ENCODE results near the gene C15orf40. TPM values are rescaled to one million over a fixed set of nuclear protein-coding genes. Genes with fewer than 3 reads are reported as not detected.

Gene C15orf40
- polyA plus RNA-seq, 2 of the 4 experiments (the other 2 are of a cell fraction): 48.0 to 55.0 TPM

DNA sequence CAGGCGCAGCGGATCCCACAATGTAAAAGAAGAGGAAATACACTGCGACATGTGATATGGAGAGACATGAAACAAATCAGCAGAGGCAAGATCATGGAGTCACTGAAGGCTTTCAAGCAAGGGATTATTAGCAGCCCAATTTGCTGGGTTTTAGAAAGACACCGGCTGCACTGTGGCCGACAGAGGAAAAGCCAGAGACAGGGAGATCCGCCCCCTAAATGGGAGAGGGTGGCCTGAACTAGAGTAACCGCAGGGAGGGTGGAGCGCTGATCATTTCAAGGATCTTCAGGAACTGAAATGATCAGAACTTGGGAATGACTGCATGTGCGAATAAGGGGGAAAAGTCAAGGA lies 612 bp upstream of the C15orf40 start:
- peak overlapping the region; percentile 72 for H3K4me3 ChIP-seq
- CTCF ChIA-PET: interaction anchor here (0.7 to 5.4 kb wide), 30 partner anchors 9 to 632 kb away, joined by 3 to 60 read pairs (median 6); partner anchors contain the start of genes BTBD1, RAMAC and RPS17
- POLR2A ChIA-PET: interaction anchor here (0.6 to 2.6 kb wide), 10 partner anchors 10 to 471 kb away, joined by 3 to 16 read pairs (median 4); partner anchors contain the start of genes BTBD1, RAMAC and RPS17

DNA sequence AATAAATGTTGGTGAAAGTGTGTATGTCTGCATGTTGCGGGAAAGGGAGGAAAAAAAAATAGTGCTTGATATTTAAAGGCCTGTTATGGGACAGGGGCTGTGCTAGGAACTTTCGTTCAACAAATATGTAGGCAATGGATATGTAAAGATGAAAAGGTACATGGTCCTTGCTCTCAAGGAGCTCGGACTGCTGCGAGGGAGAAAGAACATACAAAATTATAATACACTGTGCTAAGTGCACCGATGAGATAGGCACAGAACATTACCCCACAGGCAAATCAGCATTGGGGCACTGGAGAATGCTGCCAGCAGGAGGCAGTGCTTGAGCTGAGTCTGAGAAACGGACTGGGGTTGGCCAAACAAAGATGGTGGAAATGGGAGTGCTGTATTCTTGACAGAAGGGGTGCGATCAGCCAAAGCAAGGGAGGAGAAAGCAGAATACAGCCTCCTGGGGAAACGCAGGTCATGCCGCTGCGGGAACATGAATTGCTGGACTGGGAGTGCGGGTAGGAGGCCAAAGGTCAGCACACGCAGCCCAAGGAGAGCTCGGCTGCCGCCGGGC lies 649 bp downstream of the C15orf40 start:
- peak; percentile 87 to 88 for ATAC-seq
- peak overlapping the region; percentile 86 for H3K4me2 ChIP-seq
- 4% methylated on average over 15 of the region's 15 CpGs for WGBS (ENCODE audit: missing lambda C conversion rate)
- DNase-seq (ENCODE audit: low read depth in 1 of 2, low spot score in 1 of 2): peak; percentile 88 to 94
- POLR2A ChIA-PET: interaction anchor here (0.6 to 2.6 kb wide), 7 partner anchors 9 to 470 kb away, joined by 3 to 16 read pairs (median 9); partner anchors contain the start of genes BTBD1, RAMAC and RPS17
- H3K9me3 ChIP-seq: no peaks in the 10 kb centered on the region
- peaks cover 26% of the 10 kb centered on the region for H3K4me1 ChIP-seq
- peak; percentile 77 for FAIRE-seq
- peak overlapping the region; percentile 78 to 92 for H3K27ac ChIP-seq
- peak overlapping the region; percentile 72 for H3K4me3 ChIP-seq
- CTCF ChIA-PET: interaction anchor here (0.6 to 5.4 kb wide), 43 partner anchors 7 to 476 kb away, joined by 3 to 60 read pairs (median 5); partner anchors contain the start of genes BTBD1, RPS17 and SH3GL3
- TF ChIP-seq NFE2L2 (conservative IDR thresholded peaks at IDR 0.05; ENCODE audit: low read length): 0 out of 2 replicates have a peak, but pooled peaks have one; percentile 2
- TF ChIP-seq RAD21 (conservative IDR thresholded peaks at IDR 0.05 in 1 of 2, IDR thresholded peaks at IDR 0.05 in 1 of 2): peak; percentile 55 to 72
- TF ChIP-seq JUNB (IDR thresholded peaks at IDR 0.05): no peak
- no peak for TF ChIP-seq EHF (CRISPR knock-in tag; IDR thresholded peaks at IDR 0.05)
- TF ChIP-seq JUN (IDR thresholded peaks at IDR 0.05): no peak
- 0 out of 2 replicates have a peak, but pooled peaks have one; percentile 17 for TF ChIP-seq TP53 (CRISPR knock-in tag; IDR thresholded peaks at IDR 0.05)
- peak; percentile 63 for TF ChIP-seq SMC3 (IDR thresholded peaks at IDR 0.05)
- peak; percentile 80; the same call in 1 of the 2 replicates for TF ChIP-seq EHMT2 (IDR thresholded peaks at IDR 0.05; ENCODE audit: low read depth)
- no peak for TF ChIP-seq MAZ (IDR thresholded peaks at IDR 0.05; ENCODE audit: borderline replicate concordance, low read depth, low read length)
- TF ChIP-seq HOXB5 (CRISPR knock-in tag; IDR thresholded peaks at IDR 0.05): 0 out of 2 replicates have a peak, but pooled peaks have one; percentile 24
- TF ChIP-seq, protein P1, sequence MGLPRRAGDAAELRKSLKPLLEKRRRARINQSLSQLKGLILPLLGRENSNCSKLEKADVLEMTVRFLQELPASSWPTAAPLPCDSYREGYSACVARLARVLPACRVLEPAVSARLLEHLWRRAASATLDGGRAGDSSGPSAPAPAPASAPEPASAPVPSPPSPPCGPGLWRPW (IDR thresholded peaks at IDR 0.05): no peak
- no peak for TF ChIP-seq RNF2 (IDR thresholded peaks at IDR 0.05; ENCODE audit: borderline replicate concordance, low read depth)
- peak; percentile 70; the same call in 1 of the 2 replicates for TF ChIP-seq KDM5A (IDR thresholded peaks at IDR 0.05)

More for the DNA sequence above, 612 bp upstream of the C15orf40 start:
- Histone ChIP-seq H3K4me2 (peak overlapping the region; percentile 94), H3K27ac (peak overlapping the region; percentile 78 to 92), H3K9me3 (no peaks in the 10 kb centered on the region), H3K4me1 (peaks cover 26% of the 10 kb centered on the region)
- 80% methylated on average over 9 of the region's 9 CpGs for WGBS (ENCODE audit: missing lambda C conversion rate)
- TF ChIP-seq RAD21 (conservative IDR thresholded peaks at IDR 0.05 in 1 of 2, IDR thresholded peaks at IDR 0.05 in 1 of 2) (no peak), HOXB13 (CRISPR knock-in tag; IDR thresholded peaks at IDR 0.05; ENCODE audit: low read depth) (no peak), FOSL2 (IDR thresholded peaks at IDR 0.05) (no peak), FOSL2 (CRISPR knock-in tag; IDR thresholded peaks at IDR 0.05) (no peak), ZSCAN20 (CRISPR knock-in tag; IDR thresholded peaks at IDR 0.05) (no peak), CHD4 (IDR thresholded peaks at IDR 0.05; ENCODE audit: borderline replicate concordance) (no peak), EHMT2 (IDR thresholded peaks at IDR 0.05; ENCODE audit: low read depth) (no peak), HDAC2 (IDR thresholded peaks at IDR 0.05) (no peak), FOXS1 (CRISPR knock-in tag; IDR thresholded peaks at IDR 0.05) (no peak), BHLHE40 (IDR thresholded peaks at IDR 0.05; ENCODE audit: low read depth, low read length) (no peak), FOSB (CRISPR knock-in tag; IDR thresholded peaks at IDR 0.05) (no peak), MYC (IDR thresholded peaks at IDR 0.05; ENCODE audit: borderline replicate concordance, low read length) (no peak), RARB (CRISPR knock-in tag; IDR thresholded peaks at IDR 0.05) (no peak), EP300 (IDR thresholded peaks at IDR 0.05) (no peak), MAZ (IDR thresholded peaks at IDR 0.05; ENCODE audit: borderline replicate concordance, low read depth, low read length) (no peak), SMC3 (IDR thresholded peaks at IDR 0.05) (no peak)
- TF ChIP-seq, protein P2, sequence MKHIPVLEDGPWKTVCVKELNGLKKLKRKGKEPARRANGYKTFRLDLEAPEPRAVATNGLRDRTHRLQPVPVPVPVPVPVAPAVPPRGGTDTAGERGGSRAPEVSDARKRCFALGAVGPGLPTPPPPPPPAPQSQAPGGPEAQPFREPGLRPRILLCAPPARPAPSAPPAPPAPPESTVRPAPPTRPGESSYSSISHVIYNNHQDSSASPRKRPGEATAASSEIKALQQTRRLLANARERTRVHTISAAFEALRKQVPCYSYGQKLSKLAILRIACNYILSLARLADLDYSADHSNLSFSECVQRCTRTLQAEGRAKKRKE (CRISPR knock-in tag; IDR thresholded peaks at IDR 0.05; ENCODE audit: low read depth): no peak
- TF ChIP-seq, protein P3, sequence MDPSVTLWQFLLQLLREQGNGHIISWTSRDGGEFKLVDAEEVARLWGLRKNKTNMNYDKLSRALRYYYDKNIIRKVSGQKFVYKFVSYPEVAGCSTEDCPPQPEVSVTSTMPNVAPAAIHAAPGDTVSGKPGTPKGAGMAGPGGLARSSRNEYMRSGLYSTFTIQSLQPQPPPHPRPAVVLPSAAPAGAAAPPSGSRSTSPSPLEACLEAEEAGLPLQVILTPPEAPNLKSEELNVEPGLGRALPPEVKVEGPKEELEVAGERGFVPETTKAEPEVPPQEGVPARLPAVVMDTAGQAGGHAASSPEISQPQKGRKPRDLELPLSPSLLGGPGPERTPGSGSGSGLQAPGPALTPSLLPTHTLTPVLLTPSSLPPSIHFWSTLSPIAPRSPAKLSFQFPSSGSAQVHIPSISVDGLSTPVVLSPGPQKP (IDR thresholded peaks at IDR 0.05; ENCODE audit: low read depth, low read length): no peak
- TF ChIP-seq, protein P4, sequence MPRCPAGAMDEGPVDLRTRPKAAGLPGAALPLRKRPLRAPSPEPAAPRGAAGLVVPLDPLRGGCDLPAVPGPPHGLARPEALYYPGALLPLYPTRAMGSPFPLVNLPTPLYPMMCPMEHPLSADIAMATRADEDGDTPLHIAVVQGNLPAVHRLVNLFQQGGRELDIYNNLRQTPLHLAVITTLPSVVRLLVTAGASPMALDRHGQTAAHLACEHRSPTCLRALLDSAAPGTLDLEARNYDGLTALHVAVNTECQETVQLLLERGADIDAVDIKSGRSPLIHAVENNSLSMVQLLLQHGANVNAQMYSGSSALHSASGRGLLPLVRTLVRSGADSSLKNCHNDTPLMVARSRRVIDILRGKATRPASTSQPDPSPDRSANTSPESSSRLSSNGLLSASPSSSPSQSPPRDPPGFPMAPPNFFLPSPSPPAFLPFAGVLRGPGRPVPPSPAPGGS (IDR thresholded peaks at IDR 0.05): no peak
- TF ChIP-seq, protein P5, sequence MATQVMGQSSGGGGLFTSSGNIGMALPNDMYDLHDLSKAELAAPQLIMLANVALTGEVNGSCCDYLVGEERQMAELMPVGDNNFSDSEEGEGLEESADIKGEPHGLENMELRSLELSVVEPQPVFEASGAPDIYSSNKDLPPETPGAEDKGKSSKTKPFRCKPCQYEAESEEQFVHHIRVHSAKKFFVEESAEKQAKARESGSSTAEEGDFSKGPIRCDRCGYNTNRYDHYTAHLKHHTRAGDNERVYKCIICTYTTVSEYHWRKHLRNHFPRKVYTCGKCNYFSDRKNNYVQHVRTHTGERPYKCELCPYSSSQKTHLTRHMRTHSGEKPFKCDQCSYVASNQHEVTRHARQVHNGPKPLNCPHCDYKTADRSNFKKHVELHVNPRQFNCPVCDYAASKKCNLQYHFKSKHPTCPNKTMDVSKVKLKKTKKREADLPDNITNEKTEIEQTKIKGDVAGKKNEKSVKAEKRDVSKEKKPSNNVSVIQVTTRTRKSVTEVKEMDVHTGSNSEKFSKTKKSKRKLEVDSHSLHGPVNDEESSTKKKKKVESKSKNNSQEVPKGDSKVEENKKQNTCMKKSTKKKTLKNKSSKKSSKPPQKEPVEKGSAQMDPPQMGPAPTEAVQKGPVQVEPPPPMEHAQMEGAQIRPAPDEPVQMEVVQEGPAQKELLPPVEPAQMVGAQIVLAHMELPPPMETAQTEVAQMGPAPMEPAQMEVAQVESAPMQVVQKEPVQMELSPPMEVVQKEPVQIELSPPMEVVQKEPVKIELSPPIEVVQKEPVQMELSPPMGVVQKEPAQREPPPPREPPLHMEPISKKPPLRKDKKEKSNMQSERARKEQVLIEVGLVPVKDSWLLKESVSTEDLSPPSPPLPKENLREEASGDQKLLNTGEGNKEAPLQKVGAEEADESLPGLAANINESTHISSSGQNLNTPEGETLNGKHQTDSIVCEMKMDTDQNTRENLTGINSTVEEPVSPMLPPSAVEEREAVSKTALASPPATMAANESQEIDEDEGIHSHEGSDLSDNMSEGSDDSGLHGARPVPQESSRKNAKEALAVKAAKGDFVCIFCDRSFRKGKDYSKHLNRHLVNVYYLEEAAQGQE (IDR thresholded peaks at IDR 0.05): no peak
- TF ChIP-seq, protein P6, sequence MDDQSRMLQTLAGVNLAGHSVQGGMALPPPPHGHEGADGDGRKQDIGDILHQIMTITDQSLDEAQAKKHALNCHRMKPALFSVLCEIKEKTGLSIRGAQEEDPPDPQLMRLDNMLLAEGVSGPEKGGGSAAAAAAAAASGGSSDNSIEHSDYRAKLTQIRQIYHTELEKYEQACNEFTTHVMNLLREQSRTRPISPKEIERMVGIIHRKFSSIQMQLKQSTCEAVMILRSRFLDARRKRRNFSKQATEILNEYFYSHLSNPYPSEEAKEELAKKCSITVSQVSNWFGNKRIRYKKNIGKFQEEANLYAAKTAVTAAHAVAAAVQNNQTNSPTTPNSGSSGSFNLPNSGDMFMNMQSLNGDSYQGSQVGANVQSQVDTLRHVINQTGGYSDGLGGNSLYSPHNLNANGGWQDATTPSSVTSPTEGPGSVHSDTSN (IDR thresholded peaks at IDR 0.05): no peak
- 0 out of 6 replicates have a peak, but pooled peaks of 1 of the 2 experiments have one; percentile 1 for ATAC-seq
- FAIRE-seq: no peak
- no peak for DNase-seq (ENCODE audit: low read depth in 1 of 2, low spot score in 1 of 2)

All from A549 (cell line).